Kidney (tissue), 14 donors: ENCODE measurements around the gene XPO6. TPM values are rescaled to one million over a fixed set of nuclear protein-coding genes. Genes with fewer than 3 reads are reported as not detected.

Source experiments
- DNase-seq, 5 donors: peaks; one replicate each; pipeline ENCODE4 v3.0.0-alpha.2; 2013 to 2020
- FAIRE-seq: peaks from 2 replicates; lab custom pipeline; 2012; peaks lifted over from hg19 to GRCh38; lab: Jason Lieb, UNC
- H3K27ac ChIP-seq, 2 donors: one replicate each; pipeline ENCODE4 v1.7.0; 2013; ENCODE audit warnings: low read depth in 2 of 2, low read length in 2 of 2, inconsistent platforms in 1 of 2
- H3K27me3 ChIP-seq: one replicate; pipeline ENCODE4 v1.7.1; 2013; ENCODE audit warnings: low read length, inconsistent platforms; ENCODE audit not compliant: control insufficient read depth, insufficient read depth
- H3K36me3 ChIP-seq, 3 donors: one replicate each; pipeline versions ENCODE4 v1.7.0 to v1.7.1; 2013; ENCODE audit warnings: low read length in 3 of 3, control low read depth in 1 of 3, inconsistent platforms in 1 of 3; ENCODE audit not compliant: insufficient read depth in 3 of 3, control insufficient read depth in 2 of 3
- H3K4me1 ChIP-seq, 3 donors: one replicate each; pipeline versions ENCODE4 v1.7.0 to v1.7.1; 2013; ENCODE audit warnings: low read length in 3 of 3, inconsistent platforms in 1 of 3, low read depth in 1 of 3; ENCODE audit not compliant: control insufficient read depth in 2 of 3, insufficient read depth in 2 of 3
- H3K4me3 ChIP-seq, 3 donors: one replicate each; pipeline versions ENCODE4 v1.7.0 to v1.8.1; 2013; ENCODE audit warnings: low read length in 3 of 3, control low read depth in 1 of 3, inconsistent platforms in 1 of 3
- H3K9ac ChIP-seq, 3 donors: one replicate each; pipeline versions ENCODE4 v1.7.0 to v1.7.1; 2013; ENCODE audit warnings: low read length in 3 of 3, control low read depth in 1 of 3, inconsistent platforms in 1 of 3
- H3K9me3 ChIP-seq, 3 donors: one replicate each; pipeline versions ENCODE4 v1.7.0 to v1.7.1; 2013; ENCODE audit warnings: low read length in 3 of 3, control low read depth in 1 of 3, inconsistent platforms in 1 of 3; ENCODE audit not compliant: control insufficient read depth in 2 of 3, insufficient read depth in 1 of 3
- CTCF ChIP-seq: IDR thresholded peaks from 3 replicates; pipeline ENCODE4 v1.5.1; 2012; ENCODE audit warnings: mild to moderate bottlenecking, moderate library complexity, borderline replicate concordance; ENCODE audit not compliant: insufficient read depth; ENCODE audit errors: extremely low read depth
- intact Hi-C: fragments of 100-400 bp; cut with DNase I; formaldehyde crosslinking; loops from one replicate; pipeline ENCODE4 v1.11.1; 2022
- polyA plus RNA-seq: library from polyadenylated mRNA; stranded (reverse); fragments of 350-450 nt; fragmentation: Illumina TruSeq; extraction: RNeasy Lipid Tissue Mini Kit (QIAGEN cat#74804); gene quantifications from one replicate; pipeline ENCODE4 v1.2.3, GENCODE V29; 2014; ENCODE audit warnings: low read depth, low replicate concordance; ENCODE audit not compliant: insufficient read depth
- total RNA-seq: library from RNA; stranded (reverse); fragmentation: NEBNext Ultra II Directional; extraction: Animal tissue kit (Norgen Biotek cat#: 25700); gene quantifications from one replicate; pipeline ENCODE4 v1.2.1, GENCODE V29; 2021
- donor health status: control.
- donor health status: control.
- donor health status: control.
- donor health status: control.
- donor health status: control.
- donor health status: DM: yes; HTN: yes; CAD: no.
- donor health status: Normal renal cell carcinoma (clear cell type).

The XPO6 gene
- total and polyA plus RNA-seq, 2 donors from 2014 or later = 57.2 to 98.8 TPM

DNA sequence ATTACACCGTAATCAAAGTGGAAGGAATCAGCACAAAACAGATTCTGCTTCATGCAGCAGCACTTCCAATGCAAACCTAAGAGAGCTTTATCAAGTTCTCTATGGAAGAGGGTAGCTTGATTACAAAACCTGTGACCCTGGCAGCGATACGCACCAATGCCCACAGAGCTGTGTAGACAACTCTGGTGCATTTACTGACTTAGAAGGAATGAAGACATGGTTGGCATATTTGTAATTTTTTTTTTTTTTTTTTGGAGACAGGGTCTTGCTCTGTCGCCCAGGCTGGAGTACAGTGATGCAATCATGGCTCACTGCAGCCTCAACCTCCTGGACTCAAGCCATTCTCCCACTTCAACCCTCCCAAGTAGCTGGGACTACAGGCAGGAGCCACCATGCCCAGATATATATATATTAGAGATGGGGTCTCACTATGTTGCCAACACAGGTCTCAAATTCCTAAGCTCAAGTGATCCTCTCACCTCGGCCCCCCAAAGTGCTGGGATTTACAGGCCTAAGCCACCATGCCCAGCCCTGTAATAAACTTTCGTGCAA lies 49.4 kb downstream of the XPO6 start:
- peaks cover 0 to 14% (median 13%) of the 10 kb centered on the region in 3 donors for H3K36me3 ChIP-seq
- no peak overlapping the region for H3K9ac ChIP-seq
- no peaks in the 10 kb centered on the region for H3K9me3 ChIP-seq
- no peak for TF ChIP-seq CTCF
- no peak for FAIRE-seq
- H3K4me1 ChIP-seq = peaks cover 0 to 9% (median 2%) of the 10 kb centered on the region in 3 donors
- H3K4me3 ChIP-seq = no peak overlapping the region
- no peak overlapping the region for H3K27ac ChIP-seq
- intact Hi-C loops = no loop called here
- no peaks in the 10 kb centered on the region for H3K27me3 ChIP-seq
- DNase-seq = peak in 3 of 5 donors; percentile 24 to 62 (median 62)

DNA sequence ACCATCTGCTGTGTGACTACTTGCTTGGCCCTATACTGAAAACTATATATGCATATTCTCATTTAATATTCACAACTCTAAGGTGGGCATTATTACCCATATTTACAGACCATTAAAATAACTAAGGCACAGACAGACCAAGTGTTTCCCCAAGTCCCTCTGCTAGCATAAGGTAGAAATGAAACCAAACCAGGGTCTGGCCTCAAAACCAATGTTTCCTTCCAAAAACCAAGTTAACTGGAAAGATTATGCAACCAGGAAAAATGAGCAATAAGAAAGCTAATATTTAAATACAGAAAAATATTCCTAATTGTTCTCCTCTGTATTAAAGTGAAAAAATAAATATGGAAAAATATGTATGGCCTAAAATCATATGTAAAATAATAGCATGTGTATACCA lies 50.1 kb downstream of the XPO6 start:
- Histone ChIP-seq H3K4me3 (no peak overlapping the region), H3K9ac (no peak overlapping the region), H3K9me3 (no peaks in the 10 kb centered on the region), H3K36me3 (peaks cover 0 to 14% (median 8%) of the 10 kb centered on the region in 3 donors), H3K27ac (no peak overlapping the region), H3K27me3 (no peaks in the 10 kb centered on the region), H3K4me1 (peaks cover 0 to 9% (median 2%) of the 10 kb centered on the region in 3 donors)
- intact Hi-C loops = no loop called here
- no peak for FAIRE-seq
- no peak for DNase-seq
- TF ChIP-seq CTCF = no peak

DNA sequence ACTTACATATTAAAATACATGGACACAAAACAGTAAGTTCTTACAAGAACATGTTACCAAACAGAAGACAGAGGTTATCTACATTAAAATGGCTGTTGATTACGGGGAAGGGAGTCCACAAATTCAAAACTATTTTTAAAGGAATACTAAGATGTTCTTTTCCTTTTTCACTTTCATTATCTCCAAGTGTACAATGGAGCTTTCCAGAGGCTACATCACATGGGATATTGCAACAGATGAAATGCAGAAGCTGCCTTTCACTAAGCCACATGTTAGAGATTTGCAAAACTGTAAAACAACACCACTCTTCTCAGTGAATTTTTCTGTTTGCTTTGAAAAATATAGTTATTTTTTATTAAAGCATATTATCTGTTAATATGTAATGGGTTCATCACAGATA lies 53.6 kb downstream of the XPO6 start:
- H3K27ac ChIP-seq = no peak overlapping the region
- H3K36me3 ChIP-seq = peaks cover 0 to 12% (median 9%) of the 10 kb centered on the region in 3 donors

More for the DNA sequence above, 53.6 kb downstream of the XPO6 start:
- no peak for TF ChIP-seq CTCF
- intact Hi-C loops = no loop called here
- H3K4me3 ChIP-seq = no peak overlapping the region
- no peaks in the 10 kb centered on the region for H3K9me3 ChIP-seq
- no peak for DNase-seq
- no peak for FAIRE-seq
- H3K4me1 ChIP-seq = peaks cover 0 to 6% (median 2%) of the 10 kb centered on the region in 3 donors
- no peak overlapping the region for H3K9ac ChIP-seq
- no peaks in the 10 kb centered on the region for H3K27me3 ChIP-seq
